ENCODE measurements around the gene VEPH1. TPM values are rescaled to one million over a fixed set of nuclear protein-coding genes. Genes with fewer than 3 reads are reported as not detected.

The VEPH1 gene
- total RNA-seq, 4 donors from 2014 or later: 0.30 to 6.1 (median 0.76) TPM

- Histone ChIP-seq H3K4me1 (no peaks in the 10 kb centered on the region), H3K4me3 (no peak overlapping the region), H3K27ac (no peak overlapping the region), H3K36me3 (no peaks in the 10 kb centered on the region), H3K9me3 (no peaks in the 10 kb centered on the region), H3K27me3 (no peaks in the 10 kb centered on the region)
- 96 to 97% methylated on average over 3 of the region's 3 CpGs for whole genome bisulfite sequencing, 2 donors
- no peak for DNase-seq (ENCODE audit: low spot score in 2 of 2)
- TF ChIP-seq POLR2A (IDR thresholded peaks at IDR 0.05) (no peak), CTCF (IDR thresholded peaks at IDR 0.05) (no peak), EP300 (IDR thresholded peaks at IDR 0.05) (no peak)
These were observed 271.1 kb downstream of the VEPH1 start for GRCh38 chr3:157232141-157232540.

GRCh38 chr3:157231071-157231470, 272.1 kb downstream of the VEPH1 start:
- no peaks in the 10 kb centered on the region for H3K4me1 ChIP-seq
- WGBS, 2 donors: 69 to 78% methylated on average over 3 of the region's 3 CpGs

GRCh38 chr3:157226173-157226847, 276.9 kb downstream of the VEPH1 start:
- no peak for TF ChIP-seq POLR2A (IDR thresholded peaks at IDR 0.05)
- TF ChIP-seq CTCF (IDR thresholded peaks at IDR 0.05): no peak
- no peak for TF ChIP-seq EP300 (IDR thresholded peaks at IDR 0.05)
- Histone ChIP-seq H3K4me3 (no peak overlapping the region), H3K27ac (no peak overlapping the region), H3K9me3 (no peaks in the 10 kb centered on the region), H3K4me1 (no peaks in the 10 kb centered on the region), H3K27me3 (no peaks in the 10 kb centered on the region), H3K36me3 (no peaks in the 10 kb centered on the region)
- DNase-seq (ENCODE audit: low spot score in 2 of 2): no peak
- WGBS, 2 donors: 82 to 83% methylated on average over 3 of the region's 3 CpGs

More at GRCh38 chr3:157231071-157231470, 272.1 kb downstream of the VEPH1 start:
- no peak for DNase-seq (ENCODE audit: low spot score in 2 of 2)
- Histone ChIP-seq H3K4me3 (no peak overlapping the region), H3K27me3 (no peaks in the 10 kb centered on the region), H3K27ac (no peak overlapping the region), H3K36me3 (no peaks in the 10 kb centered on the region), H3K9me3 (no peaks in the 10 kb centered on the region)
- TF ChIP-seq POLR2A (IDR thresholded peaks at IDR 0.05): no peak
- no peak for TF ChIP-seq EP300 (IDR thresholded peaks at IDR 0.05)
- no peak for TF ChIP-seq CTCF (IDR thresholded peaks at IDR 0.05)

- Histone ChIP-seq H3K4me1 (no peaks in the 10 kb centered on the region), H3K4me3 (no peak overlapping the region), H3K27me3 (no peaks in the 10 kb centered on the region), H3K27ac (no peak overlapping the region), H3K9me3 (no peaks in the 10 kb centered on the region), H3K36me3 (no peaks in the 10 kb centered on the region)
- DNase-seq (ENCODE audit: low spot score in 2 of 2): no peak
- 58 to 76% methylated on average over 1 of the region's 1 CpG for WGBS, 2 donors
- TF ChIP-seq POLR2A (IDR thresholded peaks at IDR 0.05): no peak
- no peak for TF ChIP-seq EP300 (IDR thresholded peaks at IDR 0.05)
- no peak for TF ChIP-seq CTCF (IDR thresholded peaks at IDR 0.05)
These were observed 278.2 kb downstream of the VEPH1 start for GRCh38 chr3:157225001-157225400.

- Histone ChIP-seq H3K9me3 (no peaks in the 10 kb centered on the region), H3K4me3 (no peak overlapping the region), H3K27me3 (no peaks in the 10 kb centered on the region), H3K27ac (no peak overlapping the region), H3K4me1 (no peaks in the 10 kb centered on the region), H3K36me3 (no peaks in the 10 kb centered on the region)
- WGBS, 2 donors: 83 to 94% methylated on average over 2 of the region's 2 CpGs
- no peak for DNase-seq (ENCODE audit: low spot score in 2 of 2)
- TF ChIP-seq EP300 (IDR thresholded peaks at IDR 0.05) (no peak), CTCF (IDR thresholded peaks at IDR 0.05) (no peak), POLR2A (IDR thresholded peaks at IDR 0.05) (no peak)
These were observed 282.3 kb downstream of the VEPH1 start for GRCh38 chr3:157220883-157221282.

All from tibial nerve (tissue), 4 donors.